Measurements from ENCODE around the gene CRABP1. TPM values are rescaled to one million over a fixed set of nuclear protein-coding genes. Genes with fewer than 3 reads are reported as not detected.
A peak's percentile ranks its signal among the peaks of the same experiment; 100 is the strongest.

The CRABP1 gene
- total and polyA plus RNA-seq, 4 donors, result 1.1 TPM; not detected in 3

DNA sequence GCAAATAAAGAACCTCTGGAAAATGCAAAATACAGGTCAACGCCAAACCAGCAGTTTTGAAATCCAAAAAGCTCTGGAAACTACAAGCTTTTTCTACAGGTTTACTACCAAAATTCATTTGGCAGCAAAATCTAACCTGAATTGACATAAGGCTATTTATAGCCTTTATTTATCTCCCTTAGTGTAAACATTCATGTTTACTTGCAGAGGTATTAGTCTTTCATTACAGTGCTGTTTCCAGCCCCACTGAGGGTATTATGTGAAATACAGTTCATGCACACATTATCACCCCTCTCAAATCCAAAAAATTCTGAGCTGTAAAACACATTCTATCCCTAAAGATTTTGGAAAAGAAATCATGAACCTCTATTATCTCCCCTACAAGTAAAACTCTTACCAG is 47.9 kb upstream of the CRABP1 start:
- Histone ChIP-seq H3K4me3 (no peak overlapping the region), H3K9ac (ENCODE audit: insufficient read depth in 1 of 2, low read length in 2 of 2) (no peak overlapping the region), H3K27me3 (ENCODE audit: control insufficient read depth in 3 of 3, insufficient read depth in 3 of 3, low read length in 2 of 3) (no peaks in the 10 kb centered on the region), H3K36me3 (ENCODE audit: control insufficient read depth in 4 of 4, insufficient read depth in 4 of 4, low read length in 4 of 4) (peaks cover 5 to 33% (median 21%) of the 10 kb centered on the region in 4 donors), H3K9me3 (ENCODE audit: control insufficient read depth in 4 of 4, insufficient read depth in 3 of 4, low read length in 3 of 4) (no peaks in the 10 kb centered on the region), H3K27ac (ENCODE audit: low read depth in 1 of 2, low read length in 1 of 2) (no peak overlapping the region), H3K4me1 (ENCODE audit: control insufficient read depth in 5 of 5, insufficient read depth in 5 of 5, low read length in 5 of 5) (no peaks in the 10 kb centered on the region)
- ATAC-seq (ENCODE audit: insufficient read depth, low FRiP score), result no peak
- TF ChIP-seq, protein P1, sequence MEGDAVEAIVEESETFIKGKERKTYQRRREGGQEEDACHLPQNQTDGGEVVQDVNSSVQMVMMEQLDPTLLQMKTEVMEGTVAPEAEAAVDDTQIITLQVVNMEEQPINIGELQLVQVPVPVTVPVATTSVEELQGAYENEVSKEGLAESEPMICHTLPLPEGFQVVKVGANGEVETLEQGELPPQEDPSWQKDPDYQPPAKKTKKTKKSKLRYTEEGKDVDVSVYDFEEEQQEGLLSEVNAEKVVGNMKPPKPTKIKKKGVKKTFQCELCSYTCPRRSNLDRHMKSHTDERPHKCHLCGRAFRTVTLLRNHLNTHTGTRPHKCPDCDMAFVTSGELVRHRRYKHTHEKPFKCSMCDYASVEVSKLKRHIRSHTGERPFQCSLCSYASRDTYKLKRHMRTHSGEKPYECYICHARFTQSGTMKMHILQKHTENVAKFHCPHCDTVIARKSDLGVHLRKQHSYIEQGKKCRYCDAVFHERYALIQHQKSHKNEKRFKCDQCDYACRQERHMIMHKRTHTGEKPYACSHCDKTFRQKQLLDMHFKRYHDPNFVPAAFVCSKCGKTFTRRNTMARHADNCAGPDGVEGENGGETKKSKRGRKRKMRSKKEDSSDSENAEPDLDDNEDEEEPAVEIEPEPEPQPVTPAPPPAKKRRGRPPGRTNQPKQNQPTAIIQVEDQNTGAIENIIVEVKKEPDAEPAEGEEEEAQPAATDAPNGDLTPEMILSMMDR (IDR thresholded peaks at IDR 0.05; ENCODE audit: control extremely low read depth, extremely low read depth), result no peak
- no peak for DNase-seq
- WGBS, 2 donors, result 87 to 98% methylated on average over 1 of the region's 1 CpG

DNA sequence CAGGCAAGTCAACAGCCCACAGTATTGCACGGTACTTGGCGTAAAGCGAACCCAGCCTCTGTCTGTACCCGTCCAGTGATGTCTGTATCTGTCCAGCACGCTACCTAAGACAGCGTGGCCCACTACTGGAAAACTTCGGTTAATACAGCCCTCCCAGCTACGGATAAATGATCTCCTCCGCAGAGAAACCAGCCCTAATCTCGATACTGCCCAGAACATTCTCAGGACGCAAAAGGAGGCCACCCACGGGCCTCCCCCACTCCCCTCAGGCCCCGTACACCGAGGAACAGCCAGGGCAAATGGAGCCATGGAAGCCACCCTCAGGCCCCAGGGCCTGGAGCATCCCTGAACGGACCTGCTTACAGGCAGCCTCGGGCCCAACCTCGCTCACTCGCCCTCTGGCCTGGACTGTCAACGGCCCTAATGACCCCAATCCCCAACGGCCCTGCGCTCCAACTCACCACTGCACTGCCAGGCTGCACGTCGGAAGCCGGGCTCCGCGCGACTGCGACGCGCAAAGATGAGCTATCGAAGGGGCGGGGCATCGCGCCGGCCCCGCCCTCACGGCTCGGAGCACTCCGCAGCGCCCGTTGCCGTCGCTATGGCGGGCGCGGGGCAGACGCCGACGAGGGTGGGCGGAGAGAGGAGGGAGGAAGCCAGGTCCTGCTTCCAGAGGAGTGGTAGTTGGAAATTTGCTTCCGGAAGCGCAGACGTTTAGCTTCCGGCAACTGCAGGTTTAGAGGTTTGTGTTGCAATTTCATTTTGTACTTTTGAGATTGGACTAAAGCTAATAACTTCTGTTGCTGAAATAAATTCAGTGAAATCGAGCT is 40.8 kb upstream of the CRABP1 start, which contains the start of gene SKIC8:
Gene SKIC8, minus strand, starts transcription at position 509 of the 830 bp plus-strand sequence. CDS start 3,923 bp downstream, outside the sequence.
- 0% methylated on average over 55 of the region's 55 CpGs for WGBS, 2 donors
- H3K4me1 ChIP-seq (ENCODE audit: control insufficient read depth in 5 of 5, insufficient read depth in 5 of 5, low read length in 5 of 5), result peaks cover 0 to 13% (median 3%) of the 10 kb centered on the region in 5 donors
- peak; percentile 98 for ATAC-seq (ENCODE audit: insufficient read depth, low FRiP score)
- peaks cover 0 to 5% (median 0%) of the 10 kb centered on the region in 3 donors for H3K27me3 ChIP-seq (ENCODE audit: control insufficient read depth in 3 of 3, insufficient read depth in 3 of 3, low read length in 2 of 3)
- peaks cover 0 to 3% (median 0%) of the 10 kb centered on the region in 4 donors for H3K36me3 ChIP-seq (ENCODE audit: control insufficient read depth in 4 of 4, insufficient read depth in 4 of 4, low read length in 4 of 4)
- peak within 1 kb of the TSS; percentile 73 for H3K4me3 ChIP-seq
- peak within 1 kb of the TSS; percentile 69 to 76 for H3K27ac ChIP-seq (ENCODE audit: low read depth in 1 of 2, low read length in 1 of 2)
- peak within 1 kb of the TSS; percentile 87 to 93 for H3K9ac ChIP-seq (ENCODE audit: insufficient read depth in 1 of 2, low read length in 2 of 2)
- TF ChIP-seq, protein P1 (IDR thresholded peaks at IDR 0.05; ENCODE audit: control extremely low read depth, extremely low read depth), result no peak
- H3K9me3 ChIP-seq (ENCODE audit: control insufficient read depth in 4 of 4, insufficient read depth in 3 of 4, low read length in 3 of 4), result no peaks in the 10 kb centered on the region
- DNase-seq, result peak; percentile 96 to 98 (median 96)

DNA sequence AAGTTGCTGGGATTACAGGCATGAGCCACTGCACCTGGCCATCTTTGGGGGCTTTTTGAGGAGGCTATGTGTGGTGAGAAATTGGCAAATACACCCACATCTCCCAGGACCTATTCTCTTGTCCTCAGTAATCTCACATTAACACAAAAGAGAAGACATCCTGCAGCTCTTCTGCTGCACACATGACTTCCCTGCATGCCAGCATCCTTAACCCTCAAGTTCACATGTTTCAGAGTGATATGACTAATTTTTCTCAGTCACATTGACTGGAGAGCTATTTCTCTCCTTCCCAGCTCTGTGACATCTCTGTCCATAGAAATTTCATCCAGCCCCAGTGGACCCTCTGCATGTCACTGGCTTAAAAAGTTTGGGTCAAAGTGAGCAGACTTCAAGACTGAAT is 38.8 kb upstream of the CRABP1 start:
- no peaks in the 10 kb centered on the region for H3K9me3 ChIP-seq (ENCODE audit: control insufficient read depth in 4 of 4, insufficient read depth in 3 of 4, low read length in 3 of 4)
- no peaks in the 10 kb centered on the region for H3K36me3 ChIP-seq (ENCODE audit: control insufficient read depth in 4 of 4, insufficient read depth in 4 of 4, low read length in 4 of 4)
- DNase-seq, result no peak
- ATAC-seq (ENCODE audit: insufficient read depth, low FRiP score), result no peak
- no peak overlapping the region for H3K4me3 ChIP-seq
- peaks cover 0 to 13% (median 3%) of the 10 kb centered on the region in 5 donors for H3K4me1 ChIP-seq (ENCODE audit: control insufficient read depth in 5 of 5, insufficient read depth in 5 of 5, low read length in 5 of 5)
- H3K27ac ChIP-seq (ENCODE audit: low read depth in 1 of 2, low read length in 1 of 2), result no peak overlapping the region
- H3K27me3 ChIP-seq (ENCODE audit: control insufficient read depth in 3 of 3, insufficient read depth in 3 of 3, low read length in 2 of 3), result peaks cover 0 to 9% (median 0%) of the 10 kb centered on the region in 3 donors
- TF ChIP-seq, protein P1 (IDR thresholded peaks at IDR 0.05; ENCODE audit: control extremely low read depth, extremely low read depth), result no peak
- H3K9ac ChIP-seq (ENCODE audit: insufficient read depth in 1 of 2, low read length in 2 of 2), result no peak overlapping the region
